H54 (cell line): ENCODE measurements around the gene MAS1L.

ENCODE experiments used
- DNase-seq: peaks from one replicate; pipeline ENCODE4 v3.0.0; 2011; ENCODE audit warnings: low spot score, mixed read lengths; ENCODE audit not compliant: insufficient read length
- FAIRE-seq: peaks from 3 replicates; lab custom pipeline; 2011; peaks lifted over from hg19 to GRCh38; lab: Jason Lieb, UNC
- POLR2A ChIP-seq: IDR thresholded peaks from 2 replicates; pipeline ENCODE4 v1.6.1; 2011; ENCODE audit warnings: low read depth, mild to moderate bottlenecking, low read length

The MAS1L gene

GRCh38 chr6:29520232-29520631 lies 32.5 kb upstream of the MAS1L start:
- no peak for TF ChIP-seq POLR2A
- DNase-seq (no peak), FAIRE-seq (no peak)

- FAIRE-seq (no peak), DNase-seq (no peak)
- no peak for TF ChIP-seq POLR2A
Observed at GRCh38 chr6:29519291-29520010, 31.7 kb upstream of the MAS1L start.

GRCh38 chr6:29517728-29518440 lies 30.1 kb upstream of the MAS1L start:
- no peak for TF ChIP-seq POLR2A
- no peak for FAIRE-seq
- no peak for DNase-seq

GRCh38 chr6:29517245-29517644 lies 29.5 kb upstream of the MAS1L start:
- FAIRE-seq = no peak
- no peak for TF ChIP-seq POLR2A

GRCh38 chr6:29516108-29516507 lies 28.4 kb upstream of the MAS1L start:
- no peak for TF ChIP-seq POLR2A
- DNase-seq = peak; percentile 45
- peak; percentile 89 for FAIRE-seq

More at GRCh38 chr6:29517245-29517644, 29.5 kb upstream of the MAS1L start:
- DNase-seq = no peak

GRCh38 chr6:29510746-29511300 lies 23.1 kb upstream of the MAS1L start:
- FAIRE-seq (no peak), DNase-seq (no peak)
- no peak for TF ChIP-seq POLR2A

GRCh38 chr6:29510202-29510601 lies 22.4 kb upstream of the MAS1L start:
- FAIRE-seq (no peak), DNase-seq (no peak)

GRCh38 chr6:29509711-29510110 lies 22.0 kb upstream of the MAS1L start:
- FAIRE-seq = no peak
- DNase-seq = no peak
- TF ChIP-seq POLR2A = no peak

More at GRCh38 chr6:29510202-29510601, 22.4 kb upstream of the MAS1L start:
- TF ChIP-seq POLR2A = no peak

- DNase-seq = no peak
- FAIRE-seq = no peak
- no peak for TF ChIP-seq POLR2A
Observed at GRCh38 chr6:29509239-29509638, 21.5 kb upstream of the MAS1L start.

GRCh38 chr6:29507319-29507718 lies 19.6 kb upstream of the MAS1L start:
- FAIRE-seq = no peak
- TF ChIP-seq POLR2A = no peak
- DNase-seq = no peak

GRCh38 chr6:29506446-29507067 lies 18.8 kb upstream of the MAS1L start:
- DNase-seq = no peak
- TF ChIP-seq POLR2A = no peak
- FAIRE-seq = no peak

GRCh38 chr6:29505808-29506207 lies 18.1 kb upstream of the MAS1L start:
- no peak for TF ChIP-seq POLR2A
- no peak for FAIRE-seq

GRCh38 chr6:29504961-29505360 lies 17.2 kb upstream of the MAS1L start:
- TF ChIP-seq POLR2A = no peak
- no peak for DNase-seq
- FAIRE-seq = no peak

More at GRCh38 chr6:29505808-29506207, 18.1 kb upstream of the MAS1L start:
- no peak for DNase-seq

GRCh38 chr6:29502597-29502996 lies 14.8 kb upstream of the MAS1L start:
- no peak for DNase-seq
- no peak for TF ChIP-seq POLR2A
- FAIRE-seq = no peak
